SH-SY5Y (cell line): ENCODE data around the gene CHD8.

Experiments
- GATA2 ChIP-seq: IDR thresholded peaks from 2 replicates; pipeline ENCODE4 v1.6.1; 2011; ENCODE audit warnings: mild to moderate bottlenecking, low read depth, low read length
- GATA3 ChIP-seq: IDR thresholded peaks from 2 replicates; pipeline ENCODE4 v1.6.1; 2011; ENCODE audit warnings: low read depth, mild to moderate bottlenecking, low read length, moderate library complexity

GRCh38 chr14:21437063-21437901 lies 18.6 kb downstream of the CHD8 start:
- TF ChIP-seq GATA3 (no peak), GATA2 (no peak)
